HepG2 (cell line): ENCODE data around the gene FAM174C. TPM values are rescaled to one million over a fixed set of nuclear protein-coding genes. Genes with fewer than 3 reads are reported as not detected.

Experiments
- DMAP1 ChIP-seq: IDR thresholded peaks from 2 replicates; pipeline ENCODE4 v1.6.1; 2016
- FOXC1 ChIP-seq: sonication (generic); formaldehyde crosslinking; IDR thresholded peaks from 2 replicates; pipeline ENCODE4 v1.8.0; 2022; ENCODE audit warnings: mild to moderate bottlenecking, missing genetic modification reagents, borderline replicate concordance
- KLF16 ChIP-seq, 2 experiments: sonication (generic) in 1 of 2; formaldehyde crosslinking in 1 of 2; IDR thresholded peaks; 2 replicates each; pipeline versions ENCODE4 v1.6.1 to v1.8.0; 2016 to 2023; ENCODE audit warnings: missing genetic modification reagents in 2 of 2, missing compliant biosample characterization in 1 of 2
- MIER3 ChIP-seq: IDR thresholded peaks from 2 replicates; pipeline ENCODE4 v1.6.1; 2016; ENCODE audit warnings: missing compliant biosample characterization, borderline replicate concordance
- MYC ChIP-seq: sonication (generic); formaldehyde crosslinking; IDR thresholded peaks from 2 replicates; pipeline ENCODE4 v1.9.0; 2021; ENCODE audit warnings: missing genetic modification reagents, borderline replicate concordance
- ZFAT ChIP-seq: sonication (generic); formaldehyde crosslinking; conservative IDR thresholded peaks from 2 replicates; pipeline ENCODE4 v1.8.1; 2023; ENCODE audit warnings: missing genetic modification reagents, inconsistent platforms
- ZNF431 ChIP-seq: sonication (generic); formaldehyde crosslinking; IDR thresholded peaks from 2 replicates; pipeline ENCODE4 v1.9.0; 2022; ENCODE audit warnings: missing genetic modification reagents, low read depth, mild to moderate bottlenecking, borderline replicate concordance
- polyA plus RNA-seq, 8 experiments: library from polyadenylated mRNA; depleted of rRNA in 3 of 8; stranded (reverse) in 7 of 8; unstranded in 1 of 8; fragments of >200 nt; fragmentation: Illumina TruSeq in 4 of 8; extraction: Trizol in 4 of 8; gene quantifications; 2 replicates each; pipeline versions ENCODE4 v1.2.1 to v1.2.3, GENCODE V29; 2011 to 2016; ENCODE audit warnings: low read depth in 4 of 8, missing spikeins in 1 of 8, mixed read lengths in 1 of 8; ENCODE audit not compliant: insufficient read depth in 1 of 8
- total RNA-seq, 5 experiments: library from RNA; depleted of rRNA; stranded (reverse); fragments of >200 nt; fragmentation: Illumina TruSeq; extraction: Trizol; gene quantifications; 2 replicates each; pipeline ENCODE4 v1.2.3, GENCODE V29; 2016; ENCODE audit warnings: low read depth in 1 of 5
- TF ChIP-seq, protein P1 (sequence below): IDR thresholded peaks from 2 replicates; pipeline ENCODE4 v1.6.1; 2016; ENCODE audit warnings: mild to moderate bottlenecking
- TF ChIP-seq, protein P2 (sequence below): IDR thresholded peaks from 2 replicates; pipeline ENCODE4 v1.6.1; 2016; ENCODE audit warnings: missing compliant biosample characterization, missing genetic modification reagents, borderline replicate concordance
- TF ChIP-seq, protein P3 (sequence below): sonication (generic); formaldehyde crosslinking; IDR thresholded peaks from 2 replicates; pipeline ENCODE4 v1.5.1; 2020; ENCODE audit warnings: missing genetic modification reagents, mild to moderate bottlenecking, borderline replicate concordance
- TF ChIP-seq, protein P4 (sequence below): sonication (generic); formaldehyde crosslinking; IDR thresholded peaks from 2 replicates; pipeline ENCODE4 v1.4.0; 2020; ENCODE audit warnings: mild to moderate bottlenecking, low read depth, missing genetic modification reagents

FAM174C gene
- total and polyA plus RNA-seq, 2 of the 13 experiments (the other 11 are each of a cell fraction or from before 2014, with no cell fraction given), result 19.5 to 31.3 TPM

DNA sequence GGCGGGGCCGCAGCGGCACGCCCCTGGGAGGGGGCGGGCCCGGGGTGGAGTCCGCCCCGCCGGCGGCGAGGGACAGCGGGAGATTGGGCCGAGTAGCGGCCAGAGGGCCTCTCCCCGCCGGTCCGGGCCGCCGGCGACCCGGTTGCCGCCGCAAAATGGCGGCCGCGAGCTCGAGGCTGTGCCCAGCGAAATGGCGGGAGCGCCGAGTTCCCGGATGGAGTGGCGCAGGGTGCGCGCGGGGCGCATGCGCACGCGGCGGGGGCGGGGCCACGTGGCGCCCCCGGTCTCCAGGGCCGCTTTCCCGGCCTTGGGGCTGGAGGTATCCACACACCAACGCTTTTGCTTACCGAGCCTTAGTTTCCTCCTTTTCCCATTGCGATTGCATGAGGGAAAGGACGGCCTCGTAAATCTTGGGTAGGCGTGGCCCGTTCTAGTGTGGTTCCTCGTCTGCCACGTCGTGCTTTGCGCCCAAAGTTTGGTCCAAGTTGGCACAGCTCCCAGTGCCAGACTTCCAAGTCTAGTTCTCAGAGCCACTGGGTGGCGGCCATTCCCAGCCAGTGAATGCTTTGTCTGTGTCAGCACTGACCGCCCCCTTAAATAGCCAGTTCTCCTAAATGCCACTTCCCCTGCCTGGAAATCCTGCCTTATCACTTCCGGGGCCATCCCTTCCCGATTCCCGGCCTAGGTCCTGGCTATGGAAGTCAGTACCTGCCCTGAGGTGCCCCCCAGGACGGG, 5.7 kb upstream of the FAM174C start (continued):
- TF ChIP-seq, protein P1, sequence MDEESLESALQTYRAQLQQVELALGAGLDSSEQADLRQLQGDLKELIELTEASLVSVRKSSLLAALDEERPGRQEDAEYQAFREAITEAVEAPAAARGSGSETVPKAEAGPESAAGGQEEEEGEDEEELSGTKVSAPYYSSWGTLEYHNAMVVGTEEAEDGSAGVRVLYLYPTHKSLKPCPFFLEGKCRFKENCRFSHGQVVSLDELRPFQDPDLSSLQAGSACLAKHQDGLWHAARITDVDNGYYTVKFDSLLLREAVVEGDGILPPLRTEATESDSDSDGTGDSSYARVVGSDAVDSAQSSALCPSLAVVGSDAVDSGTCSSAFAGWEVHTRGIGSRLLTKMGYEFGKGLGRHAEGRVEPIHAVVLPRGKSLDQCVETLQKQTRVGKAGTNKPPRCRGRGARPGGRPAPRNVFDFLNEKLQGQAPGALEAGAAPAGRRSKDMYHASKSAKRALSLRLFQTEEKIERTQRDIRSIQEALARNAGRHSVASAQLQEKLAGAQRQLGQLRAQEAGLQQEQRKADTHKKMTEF (CRISPR knock-in tag), result no peak
- no peak for TF ChIP-seq ZFAT (CRISPR knock-in tag)
- no peak for TF ChIP-seq ZNF431 (CRISPR knock-in tag)
- TF ChIP-seq KLF16 (CRISPR knock-in tag; IDR thresholded peaks at IDR 0.05), result 0 out of 4 replicates have a peak, but pooled peaks of 1 of the 2 experiments have one; percentile 17
- TF ChIP-seq, protein P2, sequence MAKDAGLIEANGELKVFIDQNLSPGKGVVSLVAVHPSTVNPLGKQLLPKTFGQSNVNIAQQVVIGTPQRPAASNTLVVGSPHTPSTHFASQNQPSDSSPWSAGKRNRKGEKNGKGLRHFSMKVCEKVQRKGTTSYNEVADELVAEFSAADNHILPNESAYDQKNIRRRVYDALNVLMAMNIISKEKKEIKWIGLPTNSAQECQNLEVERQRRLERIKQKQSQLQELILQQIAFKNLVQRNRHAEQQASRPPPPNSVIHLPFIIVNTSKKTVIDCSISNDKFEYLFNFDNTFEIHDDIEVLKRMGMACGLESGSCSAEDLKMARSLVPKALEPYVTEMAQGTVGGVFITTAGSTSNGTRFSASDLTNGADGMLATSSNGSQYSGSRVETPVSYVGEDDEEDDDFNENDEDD, result peak; percentile 94; the same call in 1 of the 2 replicates
- TF ChIP-seq DMAP1, result peak; percentile 73
- TF ChIP-seq MIER3 (CRISPR knock-in tag), result no peak
- TF ChIP-seq FOXC1, result peak; percentile 86; the same call in 1 of the 2 replicates
- TF ChIP-seq, protein P3, sequence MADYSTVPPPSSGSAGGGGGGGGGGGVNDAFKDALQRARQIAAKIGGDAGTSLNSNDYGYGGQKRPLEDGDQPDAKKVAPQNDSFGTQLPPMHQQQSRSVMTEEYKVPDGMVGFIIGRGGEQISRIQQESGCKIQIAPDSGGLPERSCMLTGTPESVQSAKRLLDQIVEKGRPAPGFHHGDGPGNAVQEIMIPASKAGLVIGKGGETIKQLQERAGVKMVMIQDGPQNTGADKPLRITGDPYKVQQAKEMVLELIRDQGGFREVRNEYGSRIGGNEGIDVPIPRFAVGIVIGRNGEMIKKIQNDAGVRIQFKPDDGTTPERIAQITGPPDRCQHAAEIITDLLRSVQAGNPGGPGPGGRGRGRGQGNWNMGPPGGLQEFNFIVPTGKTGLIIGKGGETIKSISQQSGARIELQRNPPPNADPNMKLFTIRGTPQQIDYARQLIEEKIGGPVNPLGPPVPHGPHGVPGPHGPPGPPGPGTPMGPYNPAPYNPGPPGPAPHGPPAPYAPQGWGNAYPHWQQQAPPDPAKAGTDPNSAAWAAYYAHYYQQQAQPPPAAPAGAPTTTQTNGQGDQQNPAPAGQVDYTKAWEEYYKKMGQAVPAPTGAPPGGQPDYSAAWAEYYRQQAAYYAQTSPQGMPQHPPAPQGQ (CRISPR knock-in tag), result no peak
- TF ChIP-seq MYC (CRISPR knock-in tag), result peak; percentile 84
- TF ChIP-seq, protein P4, sequence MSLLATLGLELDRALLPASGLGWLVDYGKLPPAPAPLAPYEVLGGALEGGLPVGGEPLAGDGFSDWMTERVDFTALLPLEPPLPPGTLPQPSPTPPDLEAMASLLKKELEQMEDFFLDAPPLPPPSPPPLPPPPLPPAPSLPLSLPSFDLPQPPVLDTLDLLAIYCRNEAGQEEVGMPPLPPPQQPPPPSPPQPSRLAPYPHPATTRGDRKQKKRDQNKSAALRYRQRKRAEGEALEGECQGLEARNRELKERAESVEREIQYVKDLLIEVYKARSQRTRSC, result no peak
